IPS-18c (cell line): ENCODE measurements around the gene TAPBP.
"Not testable (repeated sequence)": the region's sequence is repeated elsewhere in the genome, so short reads cannot be mapped to it uniquely, and the experiment has no call there.

Experiments
- H3K4me3 ChIP-seq: 2 replicates; pipeline ENCODE4 v1.7.0; 2013; ENCODE audit warnings: low read depth, mild to moderate bottlenecking, low read length, moderate library complexity; ENCODE audit not compliant: insufficient read depth
- H3K9me3 ChIP-seq: one replicate; pipeline ENCODE4 v1.6.1; 2013; ENCODE audit warnings: mild to moderate bottlenecking, low read length, moderate library complexity; ENCODE audit not compliant: control insufficient read depth, insufficient read depth

Gene TAPBP

GRCh38 chr6:33313709-33314514 lies at the start of gene TAPBP:
TSS of gene TAPBP (minus strand) at chr6:33314078. CDS start at chr6:33314041, 37 bp downstream.
- Histone ChIP-seq H3K4me3 (peak within 1 kb of the TSS; percentile 87), H3K9me3 (no peaks in the 10 kb centered on the region)

DNA sequence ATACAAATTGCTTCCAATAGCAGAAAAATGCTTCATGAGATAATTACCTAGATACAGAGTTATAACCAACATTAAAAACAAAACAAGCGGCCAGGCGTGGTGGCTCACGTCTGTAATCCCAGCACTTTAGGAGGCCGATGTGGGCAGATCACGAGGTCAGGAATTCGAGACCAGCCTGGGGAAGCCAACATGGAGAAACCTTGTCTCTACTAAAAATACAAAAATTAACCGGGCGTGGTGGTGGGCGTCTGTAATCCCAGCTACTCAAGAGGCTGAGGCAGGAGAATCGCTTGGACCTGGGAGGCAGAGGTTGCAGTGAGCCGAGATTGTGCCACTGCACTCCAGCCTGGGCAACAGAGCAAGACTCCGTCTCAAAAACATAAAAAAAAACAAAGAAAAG lies 49.6 kb upstream of the TAPBP start:
- H3K4me3 ChIP-seq, H3K9me3 ChIP-seq: not testable (repeated sequence)

GRCh38 chr6:33359331-33359730 lies 45.5 kb upstream of the TAPBP start:
- H3K9me3 ChIP-seq = no peaks in the 10 kb centered on the region
- no peak overlapping the region for H3K4me3 ChIP-seq

DNA sequence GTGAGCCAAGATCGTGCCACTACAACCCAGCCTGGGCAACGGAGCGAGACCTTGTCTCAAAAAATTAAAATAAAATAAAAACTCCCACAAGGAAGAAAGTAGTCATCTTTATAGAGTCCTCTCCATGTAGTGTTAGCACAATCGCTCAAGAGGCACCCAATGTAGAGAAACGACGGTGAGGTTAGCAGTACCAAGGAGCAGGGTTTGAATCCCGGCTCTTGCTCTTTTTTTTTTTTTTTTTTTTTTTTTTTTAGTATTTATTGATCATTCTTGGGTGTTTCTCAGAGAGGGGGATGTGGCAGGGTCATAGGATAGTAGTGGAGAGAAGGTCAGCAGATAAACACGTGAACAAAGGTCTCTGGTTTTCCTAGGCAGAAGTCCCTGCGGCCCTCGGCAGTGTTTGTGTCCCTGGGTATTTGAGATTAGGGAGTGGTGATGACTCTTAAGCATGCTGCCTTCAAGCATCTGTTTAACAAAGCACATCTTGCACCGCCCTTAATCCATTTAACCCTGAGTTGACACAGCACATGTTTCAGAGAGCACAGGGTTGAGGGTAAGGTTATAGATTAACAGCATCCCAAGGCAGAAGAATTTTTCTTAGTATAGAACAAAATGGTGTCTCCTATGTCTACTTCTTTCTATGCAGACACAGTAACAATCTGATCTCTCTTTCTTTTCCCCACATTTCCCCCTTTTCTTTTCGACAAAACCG lies 43.4 kb upstream of the TAPBP start:
- not testable (repeated sequence) for H3K4me3 ChIP-seq, H3K9me3 ChIP-seq

GRCh38 chr6:33356295-33356694 lies 42.4 kb upstream of the TAPBP start:
- no peak overlapping the region for H3K4me3 ChIP-seq
- no peaks in the 10 kb centered on the region for H3K9me3 ChIP-seq

GRCh38 chr6:33355860-33356259 lies 42.0 kb upstream of the TAPBP start:
- H3K4me3 ChIP-seq, H3K9me3 ChIP-seq: not testable (repeated sequence)

DNA sequence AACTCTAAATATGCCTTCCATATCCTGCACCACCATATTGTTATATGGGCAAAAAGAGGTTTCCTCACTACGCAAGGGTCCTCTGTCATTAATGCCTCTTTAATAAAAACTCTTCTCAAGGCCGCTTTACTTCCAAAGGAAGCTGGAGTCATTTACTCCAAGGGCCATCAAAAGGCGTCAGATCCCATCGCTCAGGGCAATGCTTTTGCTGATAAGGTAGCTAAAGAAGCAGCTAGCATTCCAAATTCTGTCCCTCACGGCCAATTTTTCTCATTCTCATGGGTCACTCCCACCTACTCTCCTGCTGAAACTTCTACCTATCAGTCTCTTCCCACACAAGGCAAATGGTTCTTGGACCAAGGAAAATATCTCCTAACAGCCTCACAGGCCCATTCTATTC lies 33.9 kb upstream of the TAPBP start:
- no peaks in the 10 kb centered on the region for H3K9me3 ChIP-seq
- H3K4me3 ChIP-seq = no peak overlapping the region

DNA sequence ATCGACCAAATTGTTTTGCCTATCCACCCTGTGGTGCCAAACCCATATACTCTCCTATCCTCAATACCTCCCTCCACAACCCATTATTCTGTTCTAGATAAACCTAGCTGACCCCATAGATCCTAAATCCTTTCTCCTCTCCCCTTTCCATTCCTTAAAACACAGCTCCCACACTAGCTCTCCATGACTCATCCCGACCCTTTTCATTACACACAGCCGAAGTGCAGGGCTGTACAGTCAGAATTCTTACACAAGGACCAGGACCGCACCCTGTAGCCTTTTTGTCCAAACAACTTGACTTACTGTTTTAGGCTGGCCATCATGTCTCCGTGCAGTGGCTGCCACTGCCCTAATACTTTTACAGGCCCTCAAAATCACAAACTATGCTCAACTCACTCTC lies 33.1 kb upstream of the TAPBP start:
- not testable (repeated sequence) for H3K9me3 ChIP-seq, H3K4me3 ChIP-seq

GRCh38 chr6:33344701-33345697 lies 31.1 kb upstream of the TAPBP start:
- Histone ChIP-seq H3K9me3 (no peaks in the 10 kb centered on the region), H3K4me3 (no peak overlapping the region)

- no peak overlapping the region for H3K4me3 ChIP-seq
- H3K9me3 ChIP-seq = no peaks in the 10 kb centered on the region
Measured at GRCh38 chr6:33343953-33344611, 30.2 kb upstream of the TAPBP start.

GRCh38 chr6:33343606-33343952 lies 29.7 kb upstream of the TAPBP start:
- H3K9me3 ChIP-seq, H3K4me3 ChIP-seq: not testable (repeated sequence)

- Histone ChIP-seq H3K9me3 (no peaks in the 10 kb centered on the region), H3K4me3 (no peak overlapping the region)
Measured at GRCh38 chr6:33339193-33339592, 25.3 kb upstream of the TAPBP start.

GRCh38 chr6:33336495-33336894 lies 22.6 kb upstream of the TAPBP start:
- no peaks in the 10 kb centered on the region for H3K9me3 ChIP-seq
- no peak overlapping the region for H3K4me3 ChIP-seq

DNA sequence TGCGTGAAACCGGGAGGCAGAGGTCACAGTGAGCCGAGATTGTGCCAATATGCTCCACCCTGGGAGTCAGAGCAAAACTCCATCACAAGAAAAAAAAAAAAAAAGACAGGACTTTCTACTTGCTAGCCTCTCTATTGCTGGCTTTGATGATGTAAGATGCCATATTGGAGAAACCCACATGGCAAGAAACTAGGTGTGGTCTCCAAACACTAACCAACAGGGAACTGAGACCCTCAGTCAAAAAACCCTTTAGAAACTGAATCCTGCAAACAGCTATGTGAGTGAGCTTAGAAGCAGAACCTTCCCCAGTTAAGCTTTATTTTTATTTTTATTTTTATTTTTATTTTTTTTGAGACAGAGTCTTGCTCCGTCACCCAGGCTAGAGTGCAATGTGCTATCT lies 22.0 kb upstream of the TAPBP start:
- Histone ChIP-seq H3K4me3 (no peak overlapping the region), H3K9me3 (no peaks in the 10 kb centered on the region)

- Histone ChIP-seq H3K9me3 (no peaks in the 10 kb centered on the region), H3K4me3 (no peak overlapping the region)
Measured at GRCh38 chr6:33333666-33334065, 19.8 kb upstream of the TAPBP start.

- Histone ChIP-seq H3K4me3 (no peak overlapping the region), H3K9me3 (no peaks in the 10 kb centered on the region)
Measured at GRCh38 chr6:33330736-33331135, 16.9 kb upstream of the TAPBP start.

GRCh38 chr6:33329058-33329457 lies 15.2 kb upstream of the TAPBP start:
- Histone ChIP-seq H3K4me3 (no peak overlapping the region), H3K9me3 (no peaks in the 10 kb centered on the region)
